Astrocyte of the spinal cord (primary cell): ENCODE measurements around the gene CNEP1R1.

ENCODE experiments used
- DNase-seq: peaks from one replicate; pipeline ENCODE4 v3.0.0; 2011; ENCODE audit warnings: low read depth, low spot score
- H3K4me3 ChIP-seq: 2 replicates; pipeline ENCODE4 v1.5.1; 2011; ENCODE audit warnings: low read depth, mild to moderate bottlenecking, low read length, moderate library complexity
- CTCF ChIP-seq: IDR thresholded peaks from 2 replicates; pipeline ENCODE4 v1.5.1; 2012; ENCODE audit warnings: low read depth, mild to moderate bottlenecking, low read length, inconsistent platforms
- in situ Hi-C: cut with HindIII; loops from 2 replicates; pipeline ENCODE4 v1.10.0; 2017; ENCODE audit warnings: low sequenced_read_pairs

Gene CNEP1R1

GRCh38 chr16:50040710-50041109 lies 15.7 kb downstream of the CNEP1R1 start:
- no peak for TF ChIP-seq CTCF
- in situ Hi-C loops: no loop called here
- no peak for DNase-seq

GRCh38 chr16:50043358-50043757 lies 18.3 kb downstream of the CNEP1R1 start:
- TF ChIP-seq CTCF: no peak
- H3K4me3 ChIP-seq: no peak overlapping the region
- DNase-seq: no peak
- in situ Hi-C loops: no loop called here

More at GRCh38 chr16:50040710-50041109, 15.7 kb downstream of the CNEP1R1 start:
- H3K4me3 ChIP-seq: no peak overlapping the region

GRCh38 chr16:50045412-50045811 lies 20.4 kb downstream of the CNEP1R1 start:
- no peak for DNase-seq
- TF ChIP-seq CTCF: no peak
- in situ Hi-C loops: no loop called here
- no peak overlapping the region for H3K4me3 ChIP-seq

- no peak overlapping the region for H3K4me3 ChIP-seq
- DNase-seq: no peak
- in situ Hi-C loops: no loop called here
- no peak for TF ChIP-seq CTCF
Measured at GRCh38 chr16:50046853-50047252, 21.8 kb downstream of the CNEP1R1 start.

GRCh38 chr16:50047864-50048263 lies 22.8 kb downstream of the CNEP1R1 start:
- DNase-seq: no peak
- no peak overlapping the region for H3K4me3 ChIP-seq
- no peak for TF ChIP-seq CTCF
- in situ Hi-C loops: no loop called here

GRCh38 chr16:50050802-50051201 lies 25.8 kb downstream of the CNEP1R1 start:
- in situ Hi-C loops: no loop called here
- DNase-seq: peak; percentile 19
- H3K4me3 ChIP-seq: no peak overlapping the region
- no peak for TF ChIP-seq CTCF

GRCh38 chr16:50056226-50056625 lies 31.2 kb downstream of the CNEP1R1 start:
- in situ Hi-C loops: no loop called here
- TF ChIP-seq CTCF: no peak
- H3K4me3 ChIP-seq: no peak overlapping the region
- DNase-seq: no peak
